NT2/D1 (cell line): Measurements from ENCODE around the gene CD164L2.

ENCODE experiments used
- SUZ12 ChIP-seq: IDR thresholded peaks from 2 replicates; pipeline ENCODE4 v1.6.1; 2011; ENCODE audit not compliant: insufficient read length, insufficient read depth; ENCODE audit errors: extremely low read depth
- YY1 ChIP-seq: IDR thresholded peaks from 2 replicates; pipeline ENCODE4 v1.6.1; 2011; ENCODE audit not compliant: insufficient read length, insufficient read depth

- TF ChIP-seq SUZ12 (no peak), YY1 (no peak)
These were observed 30.0 kb downstream of the CD164L2 start for GRCh38 chr1:27353166-27353565.
